ENCODE results near the gene TFPI.
"Not testable (repeated sequence)": the region's sequence is repeated elsewhere in the genome, so short reads cannot be mapped to it uniquely, and the experiment has no call there.

The TFPI gene

GRCh38 chr2:187552828-187553681, 1.2 kb downstream of the TFPI start:
- DNase-seq, result no peak

GRCh38 chr2:187552381-187552780, 1.9 kb downstream of the TFPI start:
- no peak for DNase-seq

GRCh38 chr2:187550857-187551256, 3.4 kb downstream of the TFPI start:
- no peak for DNase-seq

- DNase-seq, result no peak
Measured at GRCh38 chr2:187549951-187550555, 4.2 kb downstream of the TFPI start.

GRCh38 chr2:187549193-187549592, 5.0 kb downstream of the TFPI start:
- DNase-seq, result no peak

GRCh38 chr2:187548656-187549055, 5.6 kb downstream of the TFPI start:
- DNase-seq, result no peak

- no peak for DNase-seq
Measured at GRCh38 chr2:187547353-187547979, 6.8 kb downstream of the TFPI start.

- DNase-seq, result no peak
Measured at GRCh38 chr2:187546762-187547333, 7.4 kb downstream of the TFPI start.

GRCh38 chr2:187545238-187545751, 8.9 kb downstream of the TFPI start:
- DNase-seq, result no peak

GRCh38 chr2:187544371-187545080, 9.7 kb downstream of the TFPI start:
- DNase-seq, result no peak

- DNase-seq, result no peak
Measured at GRCh38 chr2:187543488-187543887, 10.7 kb downstream of the TFPI start.

GRCh38 chr2:187542123-187542522, 12.1 kb downstream of the TFPI start:
- DNase-seq, result no peak

- DNase-seq, result no peak
Measured at GRCh38 chr2:187541086-187542085, 12.8 kb downstream of the TFPI start.

- not testable (repeated sequence) for DNase-seq
Measured at GRCh38 chr2:187538222-187538621, 16.0 kb downstream of the TFPI start.

GRCh38 chr2:187535381-187535780, 18.9 kb downstream of the TFPI start:
- not testable (repeated sequence) for DNase-seq

GRCh38 chr2:187532333-187533120, 21.7 kb downstream of the TFPI start:
- DNase-seq, result no peak

GRCh38 chr2:187529977-187530721, 24.1 kb downstream of the TFPI start:
- no peak for DNase-seq

- DNase-seq, result no peak
Measured at GRCh38 chr2:187529248-187529976, 24.8 kb downstream of the TFPI start.

- no peak for DNase-seq
Measured at GRCh38 chr2:187528042-187528441, 26.2 kb downstream of the TFPI start.

Measured in activated T-cell treated with anti-CD3 and anti-CD28 coated beads for 4 hours (primary cell).